ENCODE results near the gene GKN1. TPM values are rescaled to one million over a fixed set of nuclear protein-coding genes. Genes with fewer than 3 reads are reported as not detected.

The GKN1 gene
- total and polyA plus RNA-seq, 2 of the 8 experiments (the other 6 are each of a cell fraction or from before 2014, with no cell fraction given): not detected

DNA sequence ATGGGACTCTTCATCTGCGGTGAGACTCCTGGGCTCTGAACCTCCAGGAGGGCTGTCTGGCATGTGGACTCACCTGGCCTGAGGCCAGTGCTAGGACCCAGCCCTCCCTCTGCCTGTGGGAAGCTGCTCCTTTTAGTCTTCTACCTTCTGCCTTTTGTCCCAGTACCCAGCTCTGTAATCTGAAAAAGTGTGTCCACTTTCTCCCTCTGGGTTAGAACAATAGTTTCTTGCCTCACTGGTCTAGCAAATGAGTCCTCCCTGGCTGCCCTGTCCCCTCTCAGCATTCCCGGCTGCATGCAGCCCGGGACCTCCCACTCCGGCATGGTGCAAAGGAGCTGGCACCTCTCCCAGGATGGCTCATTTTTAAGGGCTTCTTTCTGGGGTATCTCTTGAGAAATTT lies 47.6 kb upstream of the GKN1 start (continued):
- TF ChIP-seq TAF7 (optimal IDR thresholded peaks at IDR 0.05; ENCODE audit: borderline replicate concordance, low read depth, low read length): no peak
- TF ChIP-seq KDM5A (IDR thresholded peaks at IDR 0.05; ENCODE audit: low read length): no peak
